Activated CD8-positive, alpha-beta T cell treated with anti-CD3 and anti-CD28 coated beads, Interleukin-2, amount 10 ng/mL, durations not matched to agents 7 days and 5 days (primary cell): ENCODE results near the gene PSMB3. TPM values are rescaled to one million over a fixed set of nuclear protein-coding genes. Genes with fewer than 3 reads are reported as not detected.

ENCODE experiments used
- ATAC-seq: fragments of 150-1000 bp; cut with Tn5 transposase; one replicate; pipeline ENCODE4 v1.10.0; 2021; ENCODE audit warnings: moderate library complexity
- CTCF ChIA-PET: fragments of 350-600 bp; sonication (Branson Sonifier 250); formaldehyde crosslinking; loops from one replicate; lab custom pipeline; 2021; ENCODE audit warnings: antibody characterized with exemption; lab: Charles Lee
- POLR2A ChIA-PET: fragments of 350-600 bp; sonication (Branson Sonifier 250); formaldehyde crosslinking; loops from one replicate; lab custom pipeline; 2021; ENCODE audit warnings: antibody characterized with exemption; lab: Charles Lee
- DNase-seq: peaks from one replicate; pipeline ENCODE4 v3.0.0-alpha.2; 2020
- H3K27ac Mint-ChIP-seq: one replicate; pipeline ENCODE4 v1.8.0; 2021; ENCODE audit warnings: mild to moderate bottlenecking, mixed read lengths
- H3K27me3 Mint-ChIP-seq: one replicate; pipeline ENCODE4 v1.8.0; 2021; ENCODE audit warnings: low read depth, mixed read lengths
- H3K36me3 Mint-ChIP-seq: one replicate; pipeline ENCODE4 v1.8.0; 2021; ENCODE audit warnings: low read depth, mixed read lengths
- H3K4me1 Mint-ChIP-seq: one replicate; pipeline ENCODE4 v1.8.0; 2021; ENCODE audit warnings: low read depth, mixed read lengths
- H3K4me3 Mint-ChIP-seq: one replicate; pipeline ENCODE4 v1.8.0; 2021; ENCODE audit warnings: mild to moderate bottlenecking, mixed read lengths
- H3K9me3 Mint-ChIP-seq: one replicate; pipeline ENCODE4 v1.8.0; 2022; ENCODE audit warnings: mixed read lengths; ENCODE audit not compliant: insufficient read depth
- total RNA-seq, 2 experiments: library from RNA; stranded (reverse); gene quantifications; one replicate each; pipeline ENCODE4 v1.2.3, GENCODE V29; 2021

The PSMB3 gene
- total RNA-seq, 2 experiments from 2014 or later, result 251 to 252 TPM

DNA sequence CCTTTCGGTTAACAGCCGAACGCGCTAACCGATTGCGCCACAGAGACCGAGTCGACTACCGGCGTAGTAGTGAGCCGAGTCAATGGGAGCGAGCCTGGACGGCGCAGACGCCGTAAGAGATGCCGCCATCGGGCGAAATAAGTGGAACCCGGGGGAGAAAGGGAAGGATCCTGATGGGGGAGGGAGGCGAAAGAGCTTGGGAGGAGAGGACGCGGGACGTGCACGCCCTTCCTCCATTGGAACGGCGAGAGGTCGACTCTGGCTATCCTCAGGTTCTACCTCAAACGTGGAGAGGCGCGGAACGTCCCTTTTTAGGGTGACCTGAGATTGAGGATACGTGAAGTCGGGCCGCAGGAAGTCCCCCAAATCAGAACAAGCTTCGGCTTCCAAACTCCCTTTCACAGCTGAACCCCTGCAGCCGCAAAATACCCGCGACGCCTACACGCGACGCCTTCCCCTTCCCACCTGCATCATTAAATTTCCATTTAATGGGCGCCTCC is 683 bp upstream of the PSMB3 start:
- CTCF ChIA-PET, result interaction anchor here (0.7 to 2.8 kb wide), 16 partner anchors 10 to 413 kb away, joined by 3 to 18 read pairs (median 4); partner anchors contain the start of gene LASP1
- peaks cover 41% of the 10 kb centered on the region for H3K4me1 Mint-ChIP-seq
- H3K9me3 Mint-ChIP-seq, result no peaks in the 10 kb centered on the region
- peak overlapping the region; percentile 99 for H3K27ac Mint-ChIP-seq
- peak overlapping the region; percentile 99 for H3K4me3 Mint-ChIP-seq
- POLR2A ChIA-PET, result interaction anchor here (0.6 to 1.5 kb wide), 10 partner anchors 9 to 972 kb away, joined by 3 to 9 read pairs (median 4); partner anchors contain the start of genes CWC25 and MLLT6
- DNase-seq, result peak; percentile 89
- peaks cover 30% of the 10 kb centered on the region for H3K36me3 Mint-ChIP-seq
- peaks cover 30% of the 10 kb centered on the region for H3K27me3 Mint-ChIP-seq
- ATAC-seq, result peak; percentile 36

DNA sequence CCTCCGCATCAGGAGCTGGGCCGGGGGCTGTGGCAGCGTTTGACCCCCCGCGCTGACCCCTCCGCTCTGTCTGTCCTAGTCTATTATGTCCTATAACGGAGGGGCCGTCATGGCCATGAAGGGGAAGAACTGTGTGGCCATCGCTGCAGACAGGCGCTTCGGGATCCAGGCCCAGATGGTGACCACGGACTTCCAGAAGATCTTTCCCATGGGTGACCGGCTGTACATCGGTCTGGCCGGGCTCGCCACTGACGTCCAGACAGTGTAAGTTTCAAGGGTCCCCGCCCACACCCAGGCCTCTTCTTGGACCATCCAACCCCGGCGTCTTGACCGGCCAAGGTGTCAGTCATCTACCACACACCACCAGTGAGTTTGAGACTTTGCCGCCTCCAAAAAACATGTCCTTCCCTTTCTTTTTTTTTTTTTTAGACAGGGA is 548 bp downstream of the PSMB3 start:
- POLR2A ChIA-PET, result no interaction called here
- CTCF ChIA-PET, result interaction anchor here (1.0 to 1.7 kb wide), 5 partner anchors 9 to 400 kb away, joined by 3 to 4 read pairs (median 4); partner anchors contain the start of gene LASP1
- peaks cover 37% of the 10 kb centered on the region for H3K4me1 Mint-ChIP-seq

DNA sequence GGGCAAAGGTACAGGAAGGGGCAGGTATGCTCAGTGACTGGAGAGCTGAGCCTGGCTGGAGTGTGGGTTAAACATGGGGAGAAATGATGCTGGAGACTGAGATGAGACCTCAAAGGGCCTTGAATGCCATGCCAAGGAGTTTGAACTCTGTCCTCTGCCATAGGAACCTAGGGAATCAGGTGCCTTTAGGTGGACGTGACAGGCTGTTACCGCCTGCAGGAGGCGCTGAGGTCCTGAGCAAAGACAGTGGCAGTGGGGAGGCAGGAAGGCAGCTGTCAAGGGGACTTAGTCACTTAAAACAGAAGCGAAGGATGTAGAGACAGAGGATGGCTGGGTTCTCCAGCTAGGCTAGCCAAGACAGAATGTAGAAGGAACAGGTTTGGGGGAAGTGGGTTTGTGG is 9.1 kb downstream of the PSMB3 start:
- Mint-ChIP-seq H3K27ac (peak overlapping the region; percentile 62), H3K36me3 (peaks cover 60% of the 10 kb centered on the region), H3K4me1 (peaks cover 26% of the 10 kb centered on the region), H3K27me3 (no peaks in the 10 kb centered on the region), H3K4me3 (no peak overlapping the region), H3K9me3 (no peaks in the 10 kb centered on the region)
- DNase-seq (peak; percentile 67), ATAC-seq (peak; percentile 70)
- ChIA-PET POLR2A (interaction anchor here (1.4 kb wide), 1 partner anchor 10 kb away, joined by 4 read pairs; the partner anchor contains the start of gene PSMB3), CTCF (interaction anchor here (0.6 to 2.3 kb wide), 18 partner anchors 8 to 474 kb away, joined by 3 to 6 read pairs (median 4); partner anchors contain the start of genes CWC25, LASP1NB and PSMB3)

More for the DNA sequence above, 548 bp downstream of the PSMB3 start:
- no peaks in the 10 kb centered on the region for H3K9me3 Mint-ChIP-seq
- H3K4me3 Mint-ChIP-seq, result peak overlapping the region; percentile 99
- peak overlapping the region; percentile 99 for H3K27ac Mint-ChIP-seq
- peaks cover 26% of the 10 kb centered on the region for H3K27me3 Mint-ChIP-seq
- peaks cover 30% of the 10 kb centered on the region for H3K36me3 Mint-ChIP-seq
- ATAC-seq (no peak), DNase-seq (no peak)

DNA sequence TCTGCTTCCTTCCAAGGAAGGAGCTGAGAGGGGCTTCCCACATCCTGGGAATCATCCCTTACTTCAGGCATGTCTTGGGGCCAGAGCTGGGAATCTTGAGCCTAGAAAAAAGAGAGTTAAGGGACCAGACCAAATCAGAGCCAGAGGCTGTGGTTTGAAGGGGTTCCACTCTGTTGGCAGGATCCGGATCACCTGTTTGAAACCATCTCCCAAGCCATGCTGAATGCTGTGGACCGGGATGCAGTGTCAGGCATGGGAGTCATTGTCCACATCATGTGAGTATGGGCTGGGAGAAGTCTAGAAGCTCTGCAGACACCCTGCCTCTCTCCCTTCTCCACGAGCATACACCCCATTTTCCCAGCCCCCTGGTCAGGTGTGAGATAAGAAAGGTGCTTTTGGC is 9.7 kb downstream of the PSMB3 start:
- Mint-ChIP-seq H3K9me3 (no peaks in the 10 kb centered on the region), H3K36me3 (peaks cover 65% of the 10 kb centered on the region), H3K27me3 (no peaks in the 10 kb centered on the region), H3K27ac (peak overlapping the region; percentile 62), H3K4me1 (peaks cover 26% of the 10 kb centered on the region), H3K4me3 (no peak overlapping the region)
- ATAC-seq (no peak), DNase-seq (no peak)
- ChIA-PET CTCF (interaction anchor here (0.6 to 2.3 kb wide), 19 partner anchors 9 to 474 kb away, joined by 3 to 6 read pairs (median 4); partner anchors contain the start of genes CWC25, LASP1NB and PSMB3), POLR2A (interaction anchor here (1.0 to 1.4 kb wide), 2 partner anchors 9 to 10 kb away, joined by 3 to 4 read pairs; partner anchors contain the start of gene PSMB3)

DNA sequence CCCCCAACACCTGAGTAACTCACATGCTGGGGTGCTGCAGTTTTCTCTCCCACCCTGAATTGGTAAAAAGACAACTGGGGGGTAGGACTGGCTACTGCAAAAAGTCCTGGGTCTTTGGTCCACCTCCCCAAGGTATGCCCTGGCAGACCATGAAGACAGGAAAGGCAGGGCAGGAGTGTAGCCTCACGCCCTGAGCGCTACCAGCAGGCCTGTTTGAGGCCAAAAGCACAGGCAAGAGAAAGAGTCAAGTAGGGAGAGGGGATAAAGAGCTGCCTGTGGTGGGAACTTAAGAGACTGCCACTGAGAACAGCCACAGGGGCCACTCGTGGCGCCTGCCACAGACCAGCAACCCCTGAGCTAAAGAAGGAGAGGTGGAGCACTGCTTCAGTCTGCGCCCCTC is 13.8 kb downstream of the PSMB3 start:
- ATAC-seq (no peak), DNase-seq (no peak)
- ChIA-PET CTCF (interaction anchor here (1.4 kb wide), 1 partner anchor 217 kb away, joined by 3 read pairs; no protein-coding TSS in a partner anchor), POLR2A (interaction anchor here (1.2 kb wide), 1 partner anchor 58 kb away, joined by 3 read pairs; no protein-coding TSS in a partner anchor)
- H3K27me3 Mint-ChIP-seq, result no peaks in the 10 kb centered on the region
- H3K9me3 Mint-ChIP-seq, result no peaks in the 10 kb centered on the region
- H3K4me3 Mint-ChIP-seq, result no peak overlapping the region
- peak overlapping the region; percentile 40 for H3K27ac Mint-ChIP-seq
- H3K4me1 Mint-ChIP-seq, result peaks cover 6% of the 10 kb centered on the region
- H3K36me3 Mint-ChIP-seq, result peaks cover 76% of the 10 kb centered on the region

DNA sequence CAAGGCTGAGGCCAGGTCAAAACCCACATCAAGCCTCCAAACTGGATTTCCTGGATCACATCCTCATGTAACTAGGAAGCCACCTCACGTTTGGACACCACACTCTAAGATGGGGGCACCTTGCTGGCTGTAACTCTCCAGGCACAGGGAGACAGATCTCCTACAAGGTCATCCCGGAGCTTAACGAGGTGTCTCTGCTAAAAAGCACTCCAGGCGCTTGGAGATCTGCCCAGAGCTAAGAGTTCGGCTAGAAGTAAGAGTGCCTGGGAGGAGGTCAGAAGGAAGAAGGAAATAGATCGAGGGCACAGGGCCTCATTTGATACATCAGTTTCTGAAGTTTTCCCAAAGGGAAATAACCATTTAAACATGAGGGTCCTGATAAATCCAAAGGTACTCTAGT is 15.9 kb downstream of the PSMB3 start:
- DNase-seq, result no peak
- H3K36me3 Mint-ChIP-seq, result peaks cover 71% of the 10 kb centered on the region
- ChIA-PET POLR2A (no interaction called here), CTCF (no interaction called here)
- no peak for ATAC-seq
- no peak overlapping the region for H3K27ac Mint-ChIP-seq
- H3K9me3 Mint-ChIP-seq, result no peaks in the 10 kb centered on the region
- no peak overlapping the region for H3K4me3 Mint-ChIP-seq
- no peaks in the 10 kb centered on the region for H3K4me1 Mint-ChIP-seq
- H3K27me3 Mint-ChIP-seq, result no peaks in the 10 kb centered on the region

DNA sequence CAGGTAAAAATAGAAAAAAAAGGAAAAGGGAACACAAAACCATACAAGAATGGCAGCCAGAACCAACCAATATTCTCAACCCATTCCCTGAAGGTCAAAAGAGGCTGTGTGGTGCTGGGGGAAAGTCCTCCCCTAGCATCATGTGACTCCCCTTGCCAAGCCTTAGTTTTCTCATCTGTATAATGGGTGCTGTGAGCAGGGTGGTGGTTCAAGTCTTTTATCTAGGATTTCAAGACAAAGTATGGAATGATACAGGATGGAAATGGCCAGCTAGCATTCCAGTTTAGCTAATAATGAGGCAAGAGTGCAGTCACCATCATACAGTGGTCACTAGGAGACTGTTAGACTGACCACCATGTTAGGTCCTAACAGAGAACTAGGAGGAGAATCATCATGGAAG is 20.7 kb downstream of the PSMB3 start:
- peak overlapping the region; percentile 25 for H3K27ac Mint-ChIP-seq
- H3K4me1 Mint-ChIP-seq, result no peaks in the 10 kb centered on the region
- POLR2A ChIA-PET, result no interaction called here
- no peaks in the 10 kb centered on the region for H3K9me3 Mint-ChIP-seq
- DNase-seq (no peak), ATAC-seq (no peak)
- peaks cover 51% of the 10 kb centered on the region for H3K36me3 Mint-ChIP-seq
- H3K4me3 Mint-ChIP-seq, result no peak overlapping the region
- CTCF ChIA-PET, result no interaction called here
- no peaks in the 10 kb centered on the region for H3K27me3 Mint-ChIP-seq

DNA sequence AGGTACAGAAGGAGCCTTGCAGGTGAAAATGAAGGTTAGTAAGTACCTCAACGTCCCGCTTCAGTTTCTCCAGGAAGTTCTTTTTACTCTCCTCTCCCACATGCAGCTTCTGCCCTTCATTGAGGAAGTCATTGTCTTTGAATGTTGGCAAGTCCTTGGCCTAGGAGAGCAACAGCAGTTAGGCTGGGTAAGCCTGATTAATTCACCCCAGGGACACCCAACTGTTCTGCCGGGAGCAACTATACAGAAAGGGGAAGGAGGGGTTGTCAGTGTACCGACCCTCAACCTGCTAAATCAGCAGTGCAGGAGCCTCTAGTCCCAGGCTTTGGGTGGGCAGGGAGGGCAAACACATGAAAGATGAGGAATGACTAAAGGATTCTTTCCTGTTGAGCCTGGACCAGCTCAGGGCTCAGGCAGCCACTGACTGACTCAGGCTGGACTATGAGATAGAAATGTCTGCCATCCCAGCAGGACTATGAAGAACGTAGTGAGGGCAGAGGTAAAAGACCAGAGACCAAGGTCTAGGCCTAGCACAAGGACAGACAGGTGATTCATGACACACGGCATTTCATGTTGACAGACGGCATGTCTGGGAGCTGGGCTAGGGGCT is 25.2 kb downstream of the PSMB3 start:
- H3K27me3 Mint-ChIP-seq, result no peaks in the 10 kb centered on the region
- no peaks in the 10 kb centered on the region for H3K9me3 Mint-ChIP-seq
- CTCF ChIA-PET, result interaction anchor here (0.6 to 1.0 kb wide), 2 partner anchors 13 to 16 kb away, joined by 3 read pairs; no protein-coding TSS in a partner anchor
- no peak for ATAC-seq
- H3K36me3 Mint-ChIP-seq, result peaks cover 49% of the 10 kb centered on the region
- POLR2A ChIA-PET, result no interaction called here
- no peak overlapping the region for H3K27ac Mint-ChIP-seq
- no peak for DNase-seq
- H3K4me3 Mint-ChIP-seq, result no peak overlapping the region
- H3K4me1 Mint-ChIP-seq, result peaks cover 8% of the 10 kb centered on the region

DNA sequence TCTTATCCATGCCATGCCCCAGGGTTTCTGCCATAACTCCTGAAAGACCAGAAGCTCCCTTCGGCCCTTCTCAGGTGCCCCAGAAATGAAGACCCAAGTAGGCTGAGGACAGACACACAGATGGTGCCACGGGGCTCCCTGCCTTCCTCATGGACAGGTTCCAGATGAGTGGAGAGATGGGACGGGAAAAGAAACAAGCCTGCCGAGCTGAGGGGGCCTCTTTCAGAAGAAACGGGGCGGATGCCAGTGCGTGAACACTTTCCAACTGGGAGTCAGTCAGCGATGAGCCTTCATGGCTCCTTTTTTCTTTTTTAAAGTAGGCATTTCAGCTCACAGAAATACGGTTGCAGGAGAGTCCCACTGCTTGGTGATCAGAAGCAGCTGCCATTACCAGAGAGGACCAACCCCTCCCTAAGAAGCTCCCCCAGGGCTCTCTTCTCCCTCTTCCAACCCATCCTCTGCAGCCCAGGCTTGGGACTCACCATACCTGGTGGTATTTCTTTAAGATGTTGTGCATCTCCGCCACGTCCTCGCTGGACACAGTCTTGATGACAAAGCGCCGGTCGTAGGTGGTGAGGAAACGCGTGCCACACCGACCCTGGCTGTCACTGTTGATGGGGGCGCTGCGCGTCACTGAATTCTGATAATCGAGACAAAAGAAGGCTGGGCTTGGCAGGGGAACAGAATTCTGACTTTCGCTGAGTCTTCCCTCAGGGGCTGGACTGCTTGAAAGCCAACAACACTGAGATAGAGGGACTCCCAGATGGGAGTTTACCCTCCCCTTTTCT is 27.6 kb downstream of the PSMB3 start:
- Mint-ChIP-seq H3K36me3 (peaks cover 49% of the 10 kb centered on the region), H3K27ac (no peak overlapping the region), H3K4me3 (no peak overlapping the region), H3K9me3 (no peaks in the 10 kb centered on the region), H3K4me1 (peaks cover 8% of the 10 kb centered on the region), H3K27me3 (no peaks in the 10 kb centered on the region)
- POLR2A ChIA-PET, result interaction anchor here (0.6 kb wide), 1 partner anchor 89 kb away, joined by 4 read pairs; no protein-coding TSS in a partner anchor
- ATAC-seq, result no peak
- no peak for DNase-seq
- CTCF ChIA-PET, result interaction anchor here (1.2 kb wide), 1 partner anchor 221 kb away, joined by 3 read pairs; no protein-coding TSS in a partner anchor

DNA sequence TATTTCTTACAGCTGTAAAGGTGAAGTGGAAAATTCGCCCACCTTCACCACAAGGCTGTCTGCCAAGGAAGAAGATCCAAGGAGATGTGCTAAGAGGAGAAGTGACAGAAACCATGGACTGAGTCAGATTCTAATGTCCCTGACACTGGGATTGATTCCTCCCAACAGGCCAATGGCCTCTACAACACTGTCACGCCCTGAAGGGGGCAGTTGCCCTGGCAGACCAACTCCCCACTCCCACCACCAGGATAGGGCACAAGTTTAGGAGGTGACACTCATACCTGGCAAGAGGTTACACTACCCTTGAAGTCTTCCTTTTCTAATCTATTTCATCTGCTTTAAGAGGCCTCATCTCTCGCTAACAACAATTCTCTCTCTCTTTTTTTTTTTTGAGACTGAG is 30.7 kb downstream of the PSMB3 start:
- POLR2A ChIA-PET, result no interaction called here
- no peak for DNase-seq
- no peaks in the 10 kb centered on the region for H3K27me3 Mint-ChIP-seq
- no peak overlapping the region for H3K27ac Mint-ChIP-seq
- no peak for ATAC-seq
- H3K4me3 Mint-ChIP-seq, result no peak overlapping the region
- CTCF ChIA-PET, result no interaction called here
- H3K9me3 Mint-ChIP-seq, result no peaks in the 10 kb centered on the region
- peaks cover 48% of the 10 kb centered on the region for H3K36me3 Mint-ChIP-seq
- H3K4me1 Mint-ChIP-seq, result peaks cover 8% of the 10 kb centered on the region

DNA sequence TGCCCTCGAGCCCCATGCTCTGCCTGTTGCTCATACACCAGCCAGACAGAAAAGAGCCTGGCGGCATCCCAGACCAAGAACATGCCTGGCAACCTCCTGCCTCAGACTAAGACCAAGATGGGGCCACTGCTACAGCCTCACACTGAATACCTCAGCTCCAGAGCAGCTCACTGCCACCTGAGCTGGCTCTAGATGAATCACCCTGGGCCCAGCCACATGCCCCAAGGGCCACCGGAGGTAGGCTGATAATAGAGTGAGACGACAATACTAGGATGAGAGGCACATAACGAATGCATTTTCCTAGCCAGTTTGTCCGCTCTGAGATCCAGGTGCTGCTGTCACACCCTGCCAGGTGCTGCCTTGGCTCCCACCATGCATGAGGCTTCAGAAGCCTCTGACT is 33.8 kb downstream of the PSMB3 start:
- CTCF ChIA-PET, result no interaction called here
- peaks cover 8% of the 10 kb centered on the region for H3K4me1 Mint-ChIP-seq

More for the DNA sequence above, 33.8 kb downstream of the PSMB3 start:
- no peak overlapping the region for H3K4me3 Mint-ChIP-seq
- no peak for ATAC-seq
- POLR2A ChIA-PET, result interaction anchor here (0.6 to 1.4 kb wide), 2 partner anchors 39 to 1020 kb away, joined by 4 to 6 read pairs; partner anchors contain the start of gene CWC25
- no peaks in the 10 kb centered on the region for H3K27me3 Mint-ChIP-seq
- H3K36me3 Mint-ChIP-seq, result peaks cover 31% of the 10 kb centered on the region
- no peak for DNase-seq
- H3K27ac Mint-ChIP-seq, result no peak overlapping the region
- H3K9me3 Mint-ChIP-seq, result no peaks in the 10 kb centered on the region
